ES-I3 (cell line): ENCODE results near the gene TPSAB1.

Source experiments
- H3K36me3 ChIP-seq: 2 replicates; pipeline ENCODE4 v1.6.1; 2013; ENCODE audit warnings: mild to moderate bottlenecking, low read length, control low read depth, moderate library complexity; ENCODE audit not compliant: insufficient read depth
- H3K4me1 ChIP-seq: 2 replicates; pipeline ENCODE4 v1.6.1; 2013; ENCODE audit warnings: mild to moderate bottlenecking, control low read depth, low read length; ENCODE audit not compliant: insufficient read depth
- H3K9ac ChIP-seq: 2 replicates; pipeline ENCODE4 v1.6.1; 2013; ENCODE audit warnings: low read depth, mild to moderate bottlenecking, low read length, moderate library complexity
- H3K9me3 ChIP-seq: 2 replicates; pipeline ENCODE4 v1.6.1; 2013; ENCODE audit warnings: mild to moderate bottlenecking, low read length, moderate library complexity; ENCODE audit not compliant: control insufficient read depth, insufficient read depth

TPSAB1 gene

DNA sequence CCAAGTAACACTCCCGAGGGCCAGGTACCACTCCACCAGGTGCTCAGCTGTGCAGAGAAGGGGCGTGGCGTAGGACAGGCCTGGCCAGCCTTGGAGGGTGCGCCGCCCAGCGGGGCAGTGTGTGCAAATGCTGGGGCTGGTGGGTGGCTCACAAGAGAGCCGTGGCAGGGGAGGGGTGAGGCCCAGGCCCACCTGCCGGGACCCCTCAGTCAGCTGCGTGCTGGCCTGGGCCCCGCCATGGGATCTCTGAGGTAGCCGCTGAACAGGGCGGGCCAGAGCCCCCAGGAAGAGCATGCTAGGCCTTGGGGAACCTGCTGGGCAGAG is 24.2 kb upstream of the TPSAB1 start:
- no peaks in the 10 kb centered on the region for H3K9me3 ChIP-seq
- H3K4me1 ChIP-seq, result no peaks in the 10 kb centered on the region
- H3K9ac ChIP-seq, result no peak overlapping the region
- H3K36me3 ChIP-seq, result no peaks in the 10 kb centered on the region; the same call in 1 of the 2 replicates

GRCh38 chr16:1216681-1217400 is 23.7 kb upstream of the TPSAB1 start:
- Histone ChIP-seq H3K9me3 (no peaks in the 10 kb centered on the region), H3K9ac (no peak overlapping the region), H3K4me1 (no peaks in the 10 kb centered on the region), H3K36me3 (no peaks in the 10 kb centered on the region; the same call in 1 of the 2 replicates)

DNA sequence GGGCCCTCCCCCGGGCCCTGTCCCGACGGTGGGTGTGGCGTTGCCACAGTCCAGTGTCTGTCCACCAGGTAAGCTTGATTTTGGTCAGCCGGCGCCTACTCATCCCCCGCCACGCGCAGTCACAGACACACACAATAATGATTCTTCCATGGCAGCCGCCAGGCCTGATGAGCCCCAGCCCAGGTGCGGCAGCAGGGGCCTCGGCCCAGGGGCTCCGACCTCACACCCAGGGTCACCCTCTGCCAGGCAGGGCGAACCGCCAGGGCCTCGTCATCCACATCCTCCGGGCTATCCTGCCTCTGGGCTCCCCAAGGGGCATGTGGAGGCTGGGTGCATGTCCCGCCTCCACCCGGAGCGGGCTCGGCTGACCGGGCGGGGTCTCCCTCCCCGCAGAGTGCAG is 23.0 kb upstream of the TPSAB1 start:
- Histone ChIP-seq H3K36me3 (no peaks in the 10 kb centered on the region; the same call in 1 of the 2 replicates), H3K9ac (no peak overlapping the region)

GRCh38 chr16:1218061-1218929 is 22.2 kb upstream of the TPSAB1 start:
- Histone ChIP-seq H3K36me3 (no peaks in the 10 kb centered on the region; the same call in 1 of the 2 replicates), H3K9me3 (no peaks in the 10 kb centered on the region), H3K9ac (no peak overlapping the region), H3K4me1 (no peaks in the 10 kb centered on the region)

More for the DNA sequence above, 23.0 kb upstream of the TPSAB1 start:
- no peaks in the 10 kb centered on the region for H3K9me3 ChIP-seq
- H3K4me1 ChIP-seq, result no peaks in the 10 kb centered on the region

- Histone ChIP-seq H3K9me3 (no peaks in the 10 kb centered on the region), H3K9ac (no peak overlapping the region), H3K4me1 (no peaks in the 10 kb centered on the region), H3K36me3 (no peaks in the 10 kb centered on the region; the same call in 1 of the 2 replicates)
Measured at GRCh38 chr16:1218930-1219611, 21.4 kb upstream of the TPSAB1 start.

- Histone ChIP-seq H3K36me3 (no peaks in the 10 kb centered on the region; the same call in 1 of the 2 replicates), H3K9ac (no peak overlapping the region), H3K4me1 (no peaks in the 10 kb centered on the region)
Measured at GRCh38 chr16:1220098-1220728, 20.3 kb upstream of the TPSAB1 start.

DNA sequence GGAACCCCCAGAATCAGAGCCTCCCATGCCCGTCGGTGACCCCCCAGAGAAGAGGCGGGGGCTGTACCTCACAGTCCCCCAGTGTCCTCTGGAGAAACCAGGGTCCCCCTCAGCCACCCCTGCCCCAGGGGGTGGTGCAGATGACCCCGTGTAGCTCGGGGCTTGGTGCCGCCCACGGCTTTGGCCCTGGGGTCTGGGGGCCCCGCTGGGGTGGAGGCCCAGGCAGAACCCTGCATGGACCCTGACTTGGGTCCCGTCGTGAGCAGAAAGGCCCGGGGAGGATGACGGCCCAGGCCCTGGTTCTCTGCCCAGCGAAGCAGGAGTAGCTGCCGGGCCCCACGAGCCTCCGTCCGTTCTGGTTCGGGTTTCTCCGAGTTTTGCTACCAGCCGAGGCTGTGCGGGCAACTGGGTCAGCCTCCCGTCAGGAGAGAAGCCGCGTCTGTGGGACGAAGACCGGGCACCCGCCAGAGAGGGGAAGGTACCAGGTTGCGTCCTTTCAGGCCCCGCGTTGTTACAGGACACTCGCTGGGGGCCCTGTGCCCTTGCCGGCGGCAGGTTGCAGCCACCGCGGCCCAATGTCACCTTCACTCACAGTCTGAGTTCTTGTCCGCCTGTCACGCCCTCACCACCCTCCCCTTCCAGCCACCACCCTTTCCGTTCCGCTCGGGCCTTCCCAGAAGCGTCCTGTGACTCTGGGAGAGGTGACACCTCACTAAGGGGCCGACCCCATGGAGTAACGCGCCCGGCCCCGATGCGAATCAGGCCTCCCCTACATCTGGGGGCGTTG is 19.5 kb upstream of the TPSAB1 start:
- H3K9ac ChIP-seq, result no peak overlapping the region
- no peaks in the 10 kb centered on the region for H3K4me1 ChIP-seq
- no peaks in the 10 kb centered on the region; the same call in 1 of the 2 replicates for H3K36me3 ChIP-seq

More at GRCh38 chr16:1220098-1220728, 20.3 kb upstream of the TPSAB1 start:
- H3K9me3 ChIP-seq, result no peaks in the 10 kb centered on the region

DNA sequence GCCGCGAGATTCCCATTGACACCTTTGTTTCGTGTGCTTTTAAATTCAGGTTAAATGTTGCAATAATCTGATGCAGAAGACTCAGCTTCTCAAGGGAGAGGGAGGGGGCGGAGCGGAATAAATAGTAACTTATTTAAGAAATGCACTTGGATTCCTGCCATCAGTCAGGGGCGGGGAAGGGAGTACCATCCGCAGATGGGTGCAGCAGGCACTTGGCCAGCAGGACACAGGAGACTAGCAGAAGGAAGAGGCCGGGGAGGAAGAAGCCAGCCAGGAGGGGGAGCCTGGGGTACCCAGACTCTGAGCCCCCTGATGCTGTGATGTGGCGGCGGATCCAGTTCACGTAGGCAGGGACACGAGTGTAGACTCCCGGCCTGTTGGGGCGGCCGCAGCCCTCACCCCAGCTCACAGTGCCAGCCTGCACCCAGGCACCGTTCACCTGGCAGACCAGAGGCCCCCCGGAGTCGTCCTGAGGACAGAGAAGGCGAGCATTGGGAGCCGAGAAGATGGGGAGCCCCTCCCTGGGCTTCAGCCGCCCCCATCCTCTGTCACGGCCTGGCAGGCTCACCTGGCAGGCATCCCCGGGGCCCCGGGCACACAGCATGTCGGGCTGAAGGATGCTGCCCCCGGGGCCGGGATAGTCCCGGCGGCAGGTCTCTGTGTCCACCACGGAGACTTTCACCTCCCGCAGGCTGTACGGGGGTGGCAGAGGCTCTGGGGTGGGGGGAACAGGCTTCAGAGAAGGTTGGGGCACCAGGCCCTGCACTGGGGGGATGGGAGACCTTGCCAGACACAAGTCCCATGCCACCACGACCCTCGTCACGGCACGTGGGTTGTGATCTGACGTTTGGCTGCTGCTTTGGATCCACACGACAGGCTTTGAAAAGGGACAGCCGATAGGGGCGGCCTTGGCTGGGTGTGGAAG is 18.6 kb upstream of the TPSAB1 start:
- Histone ChIP-seq H3K9ac (no peak overlapping the region), H3K36me3 (no peaks in the 10 kb centered on the region; the same call in 1 of the 2 replicates), H3K4me1 (no peaks in the 10 kb centered on the region), H3K9me3 (no peaks in the 10 kb centered on the region)

More for the DNA sequence above, 19.5 kb upstream of the TPSAB1 start:
- no peaks in the 10 kb centered on the region for H3K9me3 ChIP-seq

DNA sequence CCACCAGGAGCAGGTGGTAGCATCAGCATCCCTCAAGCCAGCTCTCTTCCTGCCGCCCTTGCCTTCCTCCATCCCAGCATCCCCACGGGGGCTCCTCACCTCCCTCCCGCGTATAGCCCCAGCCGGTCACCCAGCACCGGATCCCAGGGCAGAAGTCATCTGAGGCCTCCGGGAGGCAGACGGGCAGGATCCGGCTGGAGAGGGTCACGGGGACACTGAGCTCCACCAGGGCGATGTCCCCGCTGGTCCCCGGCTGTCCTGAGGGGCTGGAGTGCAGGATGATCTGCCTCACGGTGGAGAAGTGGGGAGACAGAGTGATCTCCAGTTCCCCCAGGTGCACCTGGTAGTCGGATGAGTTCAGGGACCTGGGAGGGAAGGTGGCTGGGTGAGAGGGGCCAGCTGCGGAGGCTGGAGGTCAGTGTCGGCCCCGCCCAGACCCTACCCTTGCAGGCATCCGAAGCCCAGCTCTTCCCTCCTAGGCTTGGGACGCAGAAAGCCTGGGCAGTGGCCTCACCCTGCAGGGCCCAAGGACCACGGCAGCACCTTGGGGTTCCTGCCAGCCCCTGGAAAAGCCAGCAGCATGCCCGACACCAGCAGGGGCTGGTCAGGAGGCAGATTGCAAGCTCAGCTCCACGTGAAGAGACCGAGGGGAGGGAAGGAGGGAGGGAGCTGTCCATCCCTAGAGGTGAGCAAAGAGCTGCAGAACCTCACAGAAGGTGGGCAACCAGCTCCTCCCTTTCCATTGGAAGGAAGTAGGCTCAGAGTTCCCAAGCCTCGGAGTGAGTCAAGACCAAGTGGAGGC is 17.8 kb upstream of the TPSAB1 start:
- H3K36me3 ChIP-seq, result no peaks in the 10 kb centered on the region
- H3K9ac ChIP-seq, result no peak overlapping the region
- H3K9me3 ChIP-seq, result no peaks in the 10 kb centered on the region
- no peaks in the 10 kb centered on the region for H3K4me1 ChIP-seq

DNA sequence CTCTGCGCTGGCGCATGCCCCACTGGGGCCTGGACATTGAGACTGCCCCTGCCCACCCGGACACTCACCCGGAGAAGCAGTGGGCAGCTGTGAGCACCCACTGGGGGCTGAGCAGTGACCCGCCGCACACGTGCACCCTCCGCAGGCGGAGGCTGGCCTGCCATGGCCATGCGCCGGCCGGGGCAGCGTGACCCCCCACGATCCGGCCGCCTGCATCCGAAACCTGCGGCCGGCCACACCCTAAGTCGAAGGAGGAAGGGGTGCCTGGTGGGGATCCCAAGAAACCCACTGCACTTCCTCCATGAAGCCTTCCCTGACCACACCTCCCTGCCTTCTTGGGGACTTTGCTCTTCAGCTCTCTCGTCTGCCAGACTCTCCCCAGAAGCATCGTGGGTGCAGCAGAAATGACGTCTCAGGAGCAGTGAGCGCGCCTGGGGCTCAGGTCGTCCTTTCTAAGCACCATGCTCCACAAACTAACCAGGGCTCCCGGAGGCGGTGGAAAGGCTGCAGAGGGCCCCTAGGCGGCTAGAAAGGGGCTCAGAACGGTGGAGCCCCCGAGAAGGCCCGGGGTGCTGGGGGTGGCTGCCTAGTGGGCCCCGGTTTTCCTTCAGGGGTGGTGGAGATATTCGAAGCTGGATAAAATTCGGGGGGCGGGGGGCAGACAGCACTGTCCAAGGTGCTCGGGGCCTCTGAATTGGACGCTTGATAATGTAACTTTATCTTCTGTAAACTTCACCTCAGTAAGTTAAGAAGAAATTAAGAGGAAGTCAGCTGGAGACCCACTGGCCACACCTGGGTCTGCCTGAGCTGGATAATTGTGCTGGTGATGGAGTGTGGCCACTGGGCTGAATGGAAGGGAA is 16.9 kb upstream of the TPSAB1 start:
- Histone ChIP-seq H3K36me3 (no peaks in the 10 kb centered on the region), H3K4me1 (no peaks in the 10 kb centered on the region), H3K9ac (no peak overlapping the region), H3K9me3 (no peaks in the 10 kb centered on the region)

GRCh38 chr16:1224558-1224957 is 15.9 kb upstream of the TPSAB1 start:
- Histone ChIP-seq H3K9me3 (no peaks in the 10 kb centered on the region), H3K9ac (no peak overlapping the region), H3K36me3 (no peaks in the 10 kb centered on the region), H3K4me1 (no peaks in the 10 kb centered on the region)
